ENCODE results near the gene FAM185A.
"Not testable (repeated sequence)": the region's sequence is repeated elsewhere in the genome, so short reads cannot be mapped to it uniquely, and the experiment has no call there.

The FAM185A gene

DNA sequence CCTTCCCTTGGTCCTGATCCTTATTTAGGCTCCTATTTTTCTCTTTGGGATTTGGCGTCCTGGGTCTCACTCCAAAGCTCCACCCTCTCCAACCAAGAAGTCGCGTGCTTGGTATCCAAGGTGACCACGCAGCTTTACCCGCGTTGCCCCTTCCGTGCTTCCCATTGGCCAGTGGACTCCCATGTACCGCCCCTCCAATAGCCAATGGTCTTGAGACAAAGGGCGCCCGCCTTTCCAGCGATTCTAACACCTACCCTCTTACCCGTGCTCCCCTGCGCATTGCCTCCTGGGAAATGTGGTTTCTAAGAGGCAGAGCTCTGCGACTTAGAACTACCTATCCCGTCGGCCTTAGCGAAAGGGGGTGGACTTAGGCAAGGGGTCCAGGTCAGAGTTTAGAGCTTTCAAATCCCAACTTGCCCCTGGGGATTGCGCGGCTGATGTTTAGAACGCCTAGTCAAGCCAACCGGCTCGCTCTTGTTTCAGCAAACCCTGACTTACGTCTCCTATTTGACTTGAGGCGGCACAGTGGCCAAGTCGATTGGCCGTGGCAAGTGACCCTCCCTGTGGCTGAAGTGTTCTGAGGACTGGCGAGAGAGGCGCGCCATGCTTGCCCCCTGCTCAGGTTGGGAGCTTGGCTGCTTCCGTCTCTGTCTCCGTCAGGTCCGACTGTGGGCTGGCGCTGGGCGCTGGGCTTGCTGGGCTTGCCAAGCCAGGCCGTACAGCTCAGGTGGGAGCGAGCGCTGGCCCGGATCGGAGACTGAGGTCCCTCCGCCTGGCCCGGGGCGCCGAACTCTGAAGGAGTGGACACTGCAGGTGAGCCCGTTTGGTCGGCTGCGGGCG is at the start of gene FAM185A:
Gene FAM185A, plus strand, starts transcription at position 395 of the 840 bp plus-strand sequence. Its CDS starts 209 bp downstream, at position 604.
- peak within 1 kb of the TSS; percentile 83 for H3K4me3 ChIP-seq (ENCODE audit: low read length)
- not testable (repeated sequence) for H3K27ac ChIP-seq (ENCODE audit: low read depth, low read length); H4K20me1 ChIP-seq (ENCODE audit: control insufficient read depth, insufficient read depth, low read depth, low read length); H3K9me2 ChIP-seq (replicated peaks; ENCODE audit: control insufficient read depth, low read length); H3F3A ChIP-seq (ENCODE audit: control insufficient read depth, insufficient read depth); H3K9me3 ChIP-seq (ENCODE audit: control insufficient read depth, insufficient read depth, low read length); H3K27me3 ChIP-seq (ENCODE audit: control insufficient read depth, low read length); H3K36me3 ChIP-seq (ENCODE audit: control insufficient read depth, low read length)
- peak within 1 kb of the TSS; percentile 78 for H3K4me2 ChIP-seq (ENCODE audit: low read length)
- peaks cover 20% of the 10 kb centered on the region for H3K4me1 ChIP-seq (ENCODE audit: control insufficient read depth, low read length)
- peaks cover 22% of the 10 kb centered on the region for H3K79me2 ChIP-seq (ENCODE audit: control insufficient read depth, low read length)

DNA sequence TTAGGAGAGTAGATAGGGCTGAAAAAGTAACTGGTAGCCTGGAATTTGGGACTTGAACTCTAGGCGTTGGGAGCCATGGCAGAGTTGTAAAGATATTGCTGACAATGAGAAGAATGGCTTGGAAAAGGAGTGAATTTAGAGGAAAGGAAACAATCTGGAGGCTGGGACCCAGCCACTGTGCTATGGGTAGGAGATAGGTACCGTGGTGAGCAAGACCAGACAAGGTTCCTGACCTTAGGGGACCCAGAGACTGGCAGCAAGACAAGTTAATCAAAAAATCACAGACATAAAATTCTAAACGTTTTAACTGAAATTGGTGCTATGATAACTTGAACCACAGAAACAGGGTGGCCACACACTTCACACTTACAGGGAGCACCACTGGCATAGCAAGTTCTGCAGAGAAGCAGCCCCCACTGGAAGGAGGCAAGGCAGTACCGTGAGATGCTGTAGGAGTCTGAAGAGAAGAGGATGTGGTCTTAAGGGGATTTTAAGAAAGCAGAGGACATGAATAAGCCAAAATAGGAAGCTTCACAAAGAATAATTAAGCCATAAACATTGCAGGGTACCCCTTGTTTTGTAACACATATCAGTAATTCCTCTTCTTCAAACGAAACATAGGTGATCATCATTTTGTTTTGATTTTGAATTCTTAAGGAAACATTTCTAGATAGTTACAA is 35.6 kb upstream of the FAM185A start:
- not testable (repeated sequence) for H3F3A ChIP-seq (ENCODE audit: control insufficient read depth, insufficient read depth); H4K20me1 ChIP-seq (ENCODE audit: control insufficient read depth, insufficient read depth, low read depth, low read length); H3K36me3 ChIP-seq (ENCODE audit: control insufficient read depth, low read length); H3K79me2 ChIP-seq (ENCODE audit: control insufficient read depth, low read length); H3K27ac ChIP-seq (ENCODE audit: low read depth, low read length); H3K4me1 ChIP-seq (ENCODE audit: control insufficient read depth, low read length); H3K4me3 ChIP-seq (ENCODE audit: low read length); H3K9me3 ChIP-seq (ENCODE audit: control insufficient read depth, insufficient read depth, low read length); H3K4me2 ChIP-seq (ENCODE audit: low read length); H3K9me2 ChIP-seq (replicated peaks; ENCODE audit: control insufficient read depth, low read length)
- peaks cover 13% of the 10 kb centered on the region for H3K27me3 ChIP-seq (ENCODE audit: control insufficient read depth, low read length)

GRCh38 chr7:102713691-102714080 is 35.1 kb upstream of the FAM185A start:
- not testable (repeated sequence) for H3K4me2 ChIP-seq (ENCODE audit: low read length); H3K36me3 ChIP-seq (ENCODE audit: control insufficient read depth, low read length); H3K9me3 ChIP-seq (ENCODE audit: control insufficient read depth, insufficient read depth, low read length); H3K27ac ChIP-seq (ENCODE audit: low read depth, low read length); H3F3A ChIP-seq (ENCODE audit: control insufficient read depth, insufficient read depth); H3K9me2 ChIP-seq (replicated peaks; ENCODE audit: control insufficient read depth, low read length); H3K4me1 ChIP-seq (ENCODE audit: control insufficient read depth, low read length); H4K20me1 ChIP-seq (ENCODE audit: control insufficient read depth, insufficient read depth, low read depth, low read length); H3K79me2 ChIP-seq (ENCODE audit: control insufficient read depth, low read length); H3K4me3 ChIP-seq (ENCODE audit: low read length)
- H3K27me3 ChIP-seq (ENCODE audit: control insufficient read depth, low read length), result peaks cover 15% of the 10 kb centered on the region

DNA sequence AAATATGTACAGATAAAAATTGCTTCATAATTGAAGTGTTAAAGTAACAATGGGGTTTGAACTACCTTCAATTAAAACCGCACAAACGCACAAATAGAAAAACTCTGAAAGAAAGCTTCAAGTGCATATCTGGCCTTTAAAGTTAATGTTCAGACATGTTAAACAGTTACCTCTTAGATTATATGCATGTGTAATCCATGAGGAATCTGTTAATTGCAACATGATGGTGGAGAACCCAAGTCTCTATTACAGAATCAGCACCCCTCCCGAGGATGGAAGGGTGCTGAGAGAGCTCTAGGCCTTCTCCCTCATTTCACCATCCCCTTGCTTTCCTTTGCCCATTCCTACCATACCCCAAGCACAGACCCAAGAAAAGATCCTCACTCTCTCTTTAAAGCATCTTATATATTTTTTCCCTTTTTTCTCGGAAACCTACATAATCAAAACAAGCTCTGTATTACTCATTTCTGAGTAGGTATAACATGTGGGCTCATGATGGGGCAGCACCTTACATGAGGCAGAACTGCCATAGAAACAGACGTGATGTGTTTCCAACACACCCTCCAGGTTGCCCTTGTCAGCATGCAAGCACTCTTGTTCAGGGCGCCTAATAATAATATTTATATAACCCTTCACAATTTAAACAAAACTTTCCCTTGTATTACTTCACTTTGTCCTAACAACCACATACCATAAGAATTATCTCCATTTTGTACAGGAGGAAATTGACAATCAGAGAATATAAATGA is 33.9 kb upstream of the FAM185A start:
- not testable (repeated sequence) for H3K9me2 ChIP-seq (replicated peaks; ENCODE audit: control insufficient read depth, low read length); H3K79me2 ChIP-seq (ENCODE audit: control insufficient read depth, low read length); H3K36me3 ChIP-seq (ENCODE audit: control insufficient read depth, low read length); H3K4me1 ChIP-seq (ENCODE audit: control insufficient read depth, low read length); H3K4me3 ChIP-seq (ENCODE audit: low read length); H3K9me3 ChIP-seq (ENCODE audit: control insufficient read depth, insufficient read depth, low read length); H3F3A ChIP-seq (ENCODE audit: control insufficient read depth, insufficient read depth); H4K20me1 ChIP-seq (ENCODE audit: control insufficient read depth, insufficient read depth, low read depth, low read length); H3K27ac ChIP-seq (ENCODE audit: low read depth, low read length); H3K4me2 ChIP-seq (ENCODE audit: low read length)
- peaks cover 15% of the 10 kb centered on the region for H3K27me3 ChIP-seq (ENCODE audit: control insufficient read depth, low read length)

GRCh38 chr7:102715718-102716117 is 33.1 kb upstream of the FAM185A start:
- not testable (repeated sequence) for H3F3A ChIP-seq (ENCODE audit: control insufficient read depth, insufficient read depth); H3K9me2 ChIP-seq (replicated peaks; ENCODE audit: control insufficient read depth, low read length); H3K4me3 ChIP-seq (ENCODE audit: low read length); H3K9me3 ChIP-seq (ENCODE audit: control insufficient read depth, insufficient read depth, low read length); H3K79me2 ChIP-seq (ENCODE audit: control insufficient read depth, low read length); H3K4me1 ChIP-seq (ENCODE audit: control insufficient read depth, low read length); H3K27ac ChIP-seq (ENCODE audit: low read depth, low read length); H3K36me3 ChIP-seq (ENCODE audit: control insufficient read depth, low read length); H4K20me1 ChIP-seq (ENCODE audit: control insufficient read depth, insufficient read depth, low read depth, low read length); H3K4me2 ChIP-seq (ENCODE audit: low read length)
- peaks cover 18% of the 10 kb centered on the region for H3K27me3 ChIP-seq (ENCODE audit: control insufficient read depth, low read length)

- not testable (repeated sequence) for H3K4me1 ChIP-seq (ENCODE audit: control insufficient read depth, low read length); H4K20me1 ChIP-seq (ENCODE audit: control insufficient read depth, insufficient read depth, low read depth, low read length); H3K36me3 ChIP-seq (ENCODE audit: control insufficient read depth, low read length); H3K4me2 ChIP-seq (ENCODE audit: low read length); H3K9me3 ChIP-seq (ENCODE audit: control insufficient read depth, insufficient read depth, low read length); H3K9me2 ChIP-seq (replicated peaks; ENCODE audit: control insufficient read depth, low read length); H3F3A ChIP-seq (ENCODE audit: control insufficient read depth, insufficient read depth); H3K79me2 ChIP-seq (ENCODE audit: control insufficient read depth, low read length); H3K27ac ChIP-seq (ENCODE audit: low read depth, low read length); H3K4me3 ChIP-seq (ENCODE audit: low read length)
- peaks cover 13% of the 10 kb centered on the region for H3K27me3 ChIP-seq (ENCODE audit: control insufficient read depth, low read length)
These were observed 30.3 kb upstream of the FAM185A start for GRCh38 chr7:102718491-102718890.

GRCh38 chr7:102726170-102726569 is 22.6 kb upstream of the FAM185A start:
- not testable (repeated sequence) for H3K4me2 ChIP-seq (ENCODE audit: low read length); H3F3A ChIP-seq (ENCODE audit: control insufficient read depth, insufficient read depth); H3K27ac ChIP-seq (ENCODE audit: low read depth, low read length); H3K27me3 ChIP-seq (ENCODE audit: control insufficient read depth, low read length); H3K4me3 ChIP-seq (ENCODE audit: low read length); H3K4me1 ChIP-seq (ENCODE audit: control insufficient read depth, low read length); H4K20me1 ChIP-seq (ENCODE audit: control insufficient read depth, insufficient read depth, low read depth, low read length); H3K79me2 ChIP-seq (ENCODE audit: control insufficient read depth, low read length); H3K9me3 ChIP-seq (ENCODE audit: control insufficient read depth, insufficient read depth, low read length); H3K36me3 ChIP-seq (ENCODE audit: control insufficient read depth, low read length); H3K9me2 ChIP-seq (replicated peaks; ENCODE audit: control insufficient read depth, low read length)

DNA sequence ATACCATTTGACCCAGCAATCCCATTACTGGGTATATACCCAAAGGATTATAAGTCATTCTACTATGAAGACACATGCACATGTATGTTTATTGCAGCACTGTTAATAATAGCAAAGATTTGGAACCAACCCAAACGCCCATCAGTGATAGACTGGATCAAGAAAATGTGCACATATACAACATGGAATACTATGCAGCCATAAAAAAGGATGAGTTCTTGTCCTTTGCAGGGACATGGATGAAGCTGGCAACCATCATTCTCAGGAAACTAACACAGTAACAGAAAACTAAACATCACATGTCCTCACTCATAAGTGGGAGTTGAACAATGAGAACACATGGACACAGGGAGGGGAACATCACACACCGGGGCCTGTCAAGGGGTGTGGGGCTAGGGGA is 19.1 kb upstream of the FAM185A start:
- H3K27me3 ChIP-seq (ENCODE audit: control insufficient read depth, low read length), result not testable (repeated sequence)

More for the DNA sequence above, 19.1 kb upstream of the FAM185A start:
- H3K4me2 ChIP-seq (ENCODE audit: low read length); H3F3A ChIP-seq (ENCODE audit: control insufficient read depth, insufficient read depth); H3K79me2 ChIP-seq (ENCODE audit: control insufficient read depth, low read length); H3K9me2 ChIP-seq (replicated peaks; ENCODE audit: control insufficient read depth, low read length); H3K4me3 ChIP-seq (ENCODE audit: low read length); H3K36me3 ChIP-seq (ENCODE audit: control insufficient read depth, low read length); H4K20me1 ChIP-seq (ENCODE audit: control insufficient read depth, insufficient read depth, low read depth, low read length); H3K27ac ChIP-seq (ENCODE audit: low read depth, low read length); H3K9me3 ChIP-seq (ENCODE audit: control insufficient read depth, insufficient read depth, low read length); H3K4me1 ChIP-seq (ENCODE audit: control insufficient read depth, low read length): not testable (repeated sequence)

All from DOHH2 (cell line).